Measurements from ENCODE around the gene CH25H. TPM values are rescaled to one million over a fixed set of nuclear protein-coding genes. Genes with fewer than 3 reads are reported as not detected.
A peak's percentile ranks its signal among the peaks of the same experiment; 100 is the strongest.
"Not testable (repeated sequence)": the region's sequence is repeated elsewhere in the genome, so short reads cannot be mapped to it uniquely, and the experiment has no call there.

The CH25H gene
- total RNA-seq, 1 experiment from 2014 or later: not detected

GRCh38 chr10:89248990-89249389, 41.9 kb upstream of the CH25H start:
- POLR2A ChIA-PET (ENCODE audit: unreplicated experiment): no interaction called here
- Histone ChIP-seq H2AFZ (no peak overlapping the region), H3K4me2 (peak overlapping the region; percentile 92; the same call in 1 of the 2 replicates)

GRCh38 chr10:89247623-89248022, 40.5 kb upstream of the CH25H start:
- DNase-seq; BruUV-seq (replicated peaks); H3K4me2 ChIP-seq; H3K4me3 ChIP-seq; H3K9me2 ChIP-seq (ENCODE audit: insufficient read depth); H4K20me1 ChIP-seq (ENCODE audit: insufficient read depth); H3K27ac ChIP-seq; CTCF ChIA-PET; H3K9me3 ChIP-seq (ENCODE audit: insufficient read depth, low read depth); H3K27me3 ChIP-seq (ENCODE audit: insufficient read depth, low read depth); intact Hi-C loops (cut with micrococcal nuclease; ENCODE audit: unreplicated experiment); POLR2A ChIA-PET (ENCODE audit: unreplicated experiment); H3F3A ChIP-seq (ENCODE audit: insufficient read depth, low read depth); H3K36me3 ChIP-seq (ENCODE audit: low read depth); H2AFZ ChIP-seq: not testable (repeated sequence)
- Histone ChIP-seq H3K79me2 (ENCODE audit: low read depth) (peaks cover 19% of the 10 kb centered on the region), H3K4me1 (replicated peaks; ENCODE audit: insufficient read depth) (peaks cover 13% of the 10 kb centered on the region; the same call in 1 of the 2 replicates)

More at GRCh38 chr10:89248990-89249389, 41.9 kb upstream of the CH25H start:
- peaks cover 10% of the 10 kb centered on the region; the same call in 1 of the 2 replicates for H3K4me1 ChIP-seq (replicated peaks; ENCODE audit: insufficient read depth)
- peaks cover 19% of the 10 kb centered on the region for H3K79me2 ChIP-seq (ENCODE audit: low read depth)
- H3K9me2 ChIP-seq (ENCODE audit: insufficient read depth): no peaks in the 10 kb centered on the region
- CTCF ChIA-PET: interaction anchor here (0.5 kb wide), 1 partner anchor 177 kb away, joined by 3 read pairs; no protein-coding TSS in a partner anchor
- no peaks in the 10 kb centered on the region for H3K9me3 ChIP-seq (ENCODE audit: insufficient read depth, low read depth)
- 0 out of 2 replicates have a peak, but pooled peaks cover 6% of the 10 kb centered on the region for H3K36me3 ChIP-seq (ENCODE audit: low read depth)
- H3F3A ChIP-seq (ENCODE audit: insufficient read depth, low read depth): no peaks in the 10 kb centered on the region
- TF ChIP-seq CTCF (conservative IDR thresholded peaks at IDR 0.05) (no peak), EZH2 (IDR thresholded peaks at IDR 0.05; ENCODE audit: low read depth) (no peak)
- H3K27ac ChIP-seq: no peak overlapping the region
- no peaks in the 10 kb centered on the region for H3K27me3 ChIP-seq (ENCODE audit: insufficient read depth, low read depth)
- no peaks in the 10 kb centered on the region for H4K20me1 ChIP-seq (ENCODE audit: insufficient read depth)
- BruUV-seq (replicated peaks): no TSS peak
- intact Hi-C loops (cut with micrococcal nuclease; ENCODE audit: unreplicated experiment): no loop called here
- no peak for DNase-seq
- H3K4me3 ChIP-seq: no peak overlapping the region

GRCh38 chr10:89245802-89246201, 38.7 kb upstream of the CH25H start:
- Histone ChIP-seq H3K9me3 (ENCODE audit: insufficient read depth, low read depth) (no peaks in the 10 kb centered on the region), H3K4me2 (no peak overlapping the region), H3K9me2 (ENCODE audit: insufficient read depth) (no peaks in the 10 kb centered on the region), H3K36me3 (ENCODE audit: low read depth) (0 out of 2 replicates have a peak, but pooled peaks cover 6% of the 10 kb centered on the region), H4K20me1 (ENCODE audit: insufficient read depth) (no peaks in the 10 kb centered on the region), H3K27me3 (ENCODE audit: insufficient read depth, low read depth) (no peaks in the 10 kb centered on the region), H3K79me2 (ENCODE audit: low read depth) (peaks cover 12% of the 10 kb centered on the region), H3K4me1 (replicated peaks; ENCODE audit: insufficient read depth) (peaks cover 25% of the 10 kb centered on the region), H3K27ac (no peak overlapping the region), H2AFZ (no peak overlapping the region), H3F3A (ENCODE audit: insufficient read depth, low read depth) (peaks cover 11% of the 10 kb centered on the region; the same call in 1 of the 2 replicates), H3K4me3 (no peak overlapping the region)
- POLR2A ChIA-PET (ENCODE audit: unreplicated experiment): no interaction called here
- TF ChIP-seq CTCF (conservative IDR thresholded peaks at IDR 0.05): no peak
- TF ChIP-seq EZH2 (IDR thresholded peaks at IDR 0.05; ENCODE audit: low read depth): no peak
- BruUV-seq (replicated peaks): no TSS peak
- CTCF ChIA-PET: no interaction called here
- intact Hi-C loops (cut with micrococcal nuclease; ENCODE audit: unreplicated experiment): no loop called here
- no peak for DNase-seq
